H9 (cell line): Measurements from ENCODE around the gene ETV6. TPM values are rescaled to one million over a fixed set of nuclear protein-coding genes. Genes with fewer than 3 reads are reported as not detected.

Experiments
- DNase-seq: peaks from one replicate; pipeline ENCODE4 v3.0.0-alpha.2; 2017
- H2AFZ ChIP-seq: one replicate; pipeline ENCODE4 v1.6.1; 2013; ENCODE audit warnings: mild to moderate bottlenecking, low read length, control low read depth, moderate library complexity
- H2AK5ac ChIP-seq: 2 replicates; pipeline ENCODE4 v1.6.1; 2013; ENCODE audit warnings: low read length, control low read depth, mixed read lengths; ENCODE audit not compliant: insufficient read length
- H2BK120ac ChIP-seq: one replicate; pipeline ENCODE4 v1.6.1; 2013; ENCODE audit warnings: low read depth, mild to moderate bottlenecking, low read length, control low read depth, inconsistent platforms; ENCODE audit not compliant: poor library complexity, severe bottlenecking
- H2BK12ac ChIP-seq: 2 replicates; pipeline ENCODE4 v1.6.1; 2013; ENCODE audit warnings: low read length, control low read depth, mixed read lengths, low read depth; ENCODE audit not compliant: insufficient read length
- H2BK15ac ChIP-seq: 2 replicates; pipeline ENCODE4 v1.6.1; 2013; ENCODE audit warnings: low read depth, low read length, control low read depth
- H2BK20ac ChIP-seq: one replicate; pipeline ENCODE4 v1.6.1; 2013; ENCODE audit warnings: low read depth, mild to moderate bottlenecking, low read length, control low read depth, inconsistent platforms; ENCODE audit not compliant: poor library complexity, severe bottlenecking
- H2BK5ac ChIP-seq: 2 replicates; pipeline ENCODE4 v1.6.1; 2013; ENCODE audit warnings: low read length, control low read depth, mixed read lengths; ENCODE audit not compliant: insufficient read length
- H3K14ac ChIP-seq: 2 replicates; pipeline ENCODE4 v1.6.1; 2013; ENCODE audit warnings: low read length, control low read depth; ENCODE audit not compliant: insufficient read depth
- H3K18ac ChIP-seq: 2 replicates; pipeline ENCODE4 v1.6.1; 2013; ENCODE audit warnings: low read depth, mild to moderate bottlenecking, mixed read lengths, low read length, control low read depth; ENCODE audit not compliant: insufficient read length
- H3K23ac ChIP-seq: 2 replicates; pipeline ENCODE4 v1.6.1; 2013; ENCODE audit warnings: low read length, control low read depth, mixed read lengths, low read depth; ENCODE audit not compliant: insufficient read length
- H3K23me2 ChIP-seq: 2 replicates; pipeline ENCODE4 v1.6.1; 2013; ENCODE audit warnings: low read depth, mild to moderate bottlenecking, mixed read lengths, low read length, control low read depth; ENCODE audit not compliant: insufficient read length, poor library complexity, severe bottlenecking
- H3K27ac ChIP-seq: 2 replicates; pipeline ENCODE4 v1.5.1; 2013; ENCODE audit warnings: low read length, control low read depth, mixed read lengths, low read depth; ENCODE audit not compliant: insufficient read length
- H3K27me3 ChIP-seq: 2 replicates; pipeline ENCODE4 v1.6.1; 2013; ENCODE audit warnings: low read length, control low read depth, inconsistent platforms; ENCODE audit not compliant: insufficient read depth
- H3K4ac ChIP-seq: 2 replicates; pipeline ENCODE4 v1.6.1; 2013; ENCODE audit warnings: low read depth, mild to moderate bottlenecking, control low read depth, inconsistent platforms, low read length, moderate library complexity
- H3K4me1 ChIP-seq: 2 replicates; pipeline ENCODE4 v1.6.1; 2013; ENCODE audit warnings: low read length, control low read depth, inconsistent platforms; ENCODE audit not compliant: insufficient read depth
- H3K4me2 ChIP-seq: 2 replicates; pipeline ENCODE4 v1.6.1; 2013; ENCODE audit warnings: low read length, control low read depth, mixed read lengths; ENCODE audit not compliant: insufficient read length, insufficient read depth
- H3K56ac ChIP-seq: 2 replicates; pipeline ENCODE4 v1.6.1; 2013; ENCODE audit warnings: low read depth, mild to moderate bottlenecking, mixed read lengths, low read length, control low read depth; ENCODE audit not compliant: insufficient read length
- H3K79me1 ChIP-seq: 2 replicates; pipeline ENCODE4 v1.6.1; 2013; ENCODE audit warnings: low read depth, mild to moderate bottlenecking, moderate library complexity, low read length, control low read depth, inconsistent platforms; ENCODE audit not compliant: insufficient read depth, poor library complexity, severe bottlenecking
- H3K79me2 ChIP-seq: 2 replicates; pipeline ENCODE4 v1.6.1; 2013; ENCODE audit warnings: low read length, control low read depth, inconsistent platforms; ENCODE audit not compliant: insufficient read depth
- H3K9ac ChIP-seq: 2 replicates; pipeline ENCODE4 v1.6.1; 2013; ENCODE audit warnings: low read length, control low read depth, mixed read lengths; ENCODE audit not compliant: insufficient read length; ENCODE audit errors: extremely low read depth
- H3K9me3 ChIP-seq: one replicate; pipeline ENCODE4 v1.6.1; 2013; ENCODE audit warnings: low read depth, low read length, inconsistent platforms; ENCODE audit not compliant: control insufficient read depth
- H3T11ph ChIP-seq: one replicate; pipeline ENCODE4 v1.6.1; 2013; ENCODE audit warnings: mild to moderate bottlenecking, low read length, control low read depth, inconsistent platforms
- H4K20me1 ChIP-seq: one replicate; pipeline ENCODE4 v1.6.1; 2013; ENCODE audit not compliant: control insufficient read depth, insufficient read length, insufficient read depth
- H4K5ac ChIP-seq: 2 replicates; pipeline ENCODE4 v1.6.1; 2013; ENCODE audit warnings: low read depth, mild to moderate bottlenecking, mixed read lengths, low read length, control low read depth; ENCODE audit not compliant: insufficient read length
- H4K8ac ChIP-seq: replicated peaks from 2 replicates; pipeline ENCODE4 v1.6.1; 2013; ENCODE audit warnings: low read length, control low read depth, mixed read lengths, low read depth; ENCODE audit not compliant: insufficient read length
- H4K91ac ChIP-seq: 2 replicates; pipeline ENCODE4 v1.6.1; 2013; ENCODE audit warnings: low read depth, mild to moderate bottlenecking, moderate library complexity, mixed read lengths, low read length, control low read depth; ENCODE audit not compliant: insufficient read length
- H3K27ac Mint-ChIP-seq, 3 experiments: 2 replicates in 2 of 3; 3 replicates in 1 of 3; pipeline ENCODE4 v1.8.0; 2020 to 2021; ENCODE audit warnings: mixed read lengths in 3 of 3, mild to moderate bottlenecking in 1 of 3, moderate library complexity in 1 of 3
- H3K27me3 Mint-ChIP-seq: 2 replicates; pipeline ENCODE4 v1.8.0; 2021; ENCODE audit warnings: low read depth, mild to moderate bottlenecking, moderate library complexity, mixed read lengths
- H3K36me3 Mint-ChIP-seq, 3 experiments: 2 replicates in 2 of 3; 3 replicates in 1 of 3; pipeline ENCODE4 v1.8.0; 2020 to 2021; ENCODE audit warnings: low read depth in 3 of 3, mixed read lengths in 3 of 3; ENCODE audit not compliant: insufficient read depth in 1 of 3
- H3K4me1 Mint-ChIP-seq, 2 experiments: 2 replicates each; pipeline ENCODE4 v1.8.0; 2020; ENCODE audit warnings: mixed read lengths in 2 of 2
- H3K4me3 Mint-ChIP-seq, 2 experiments: 2 replicates in 1 of 2; 3 replicates in 1 of 2; pipeline ENCODE4 v1.8.0; 2020 to 2021; ENCODE audit warnings: mild to moderate bottlenecking in 2 of 2, mixed read lengths in 2 of 2, moderate library complexity in 1 of 2
- H3K9me3 Mint-ChIP-seq, 2 experiments: 2 replicates in 1 of 2; 3 replicates in 1 of 2; pipeline ENCODE4 v1.8.0; 2020; ENCODE audit warnings: mild to moderate bottlenecking in 2 of 2, mixed read lengths in 2 of 2, moderate library complexity in 1 of 2
- CTCF ChIP-seq: fragments of 200-600 bp; sonication (generic); conservative IDR thresholded peaks from 3 replicates; pipeline ENCODE4 v1.8.0; 2021; ENCODE audit warnings: antibody characterized with exemption, mild to moderate bottlenecking
- WGBS: extraction: QIAGEN DNeasy Blood & Tissue Kit; methylation state at CpG from one replicate; pipeline ENCODE4 v1.1.7; 2013; ENCODE audit warnings: missing lambda C conversion rate, low lambda C conversion rate, mixed read lengths; ENCODE audit not compliant: insufficient read length; ENCODE audit errors: extremely low coverage; 5-methylcytosine and 5-hydroxymethylcytosine counted together
- total RNA-seq: library from RNA; stranded (reverse); gene quantifications from 2 replicates; pipeline ENCODE4 v1.2.1, GENCODE V29; 2021

ETV6 gene
- total RNA-seq, 1 experiment from 2014 or later: 28.7 TPM

DNA sequence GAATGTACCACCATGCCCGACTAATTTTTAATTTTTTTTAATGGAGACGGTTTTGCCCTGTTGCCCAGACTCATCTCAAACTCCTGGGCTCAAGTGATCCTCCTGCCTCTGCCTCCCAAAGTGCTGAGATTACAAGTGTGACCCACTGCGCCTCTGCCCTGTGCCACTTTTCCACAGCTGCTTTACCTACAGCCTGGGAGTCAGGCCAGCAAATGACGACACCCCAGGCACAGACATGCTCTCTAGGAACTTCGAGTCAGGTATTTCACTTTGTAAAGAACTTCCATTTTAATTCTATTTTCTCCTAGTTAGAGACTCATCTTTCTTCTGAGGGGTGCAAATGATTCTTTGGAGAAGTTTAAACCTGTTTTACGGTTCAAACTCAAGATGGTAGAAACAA, 89.0 kb downstream of the ETV6 start:
- H2AFZ ChIP-seq: no peak overlapping the region
- no CpG with 5 or more reads among the region's 6 CpGs for WGBS
- H3K27me3 ChIP-seq: no peaks in the 10 kb centered on the region
- peaks cover 25 to 31% of the 10 kb centered on the region in 2 experiments for H3K4me1 Mint-ChIP-seq
- H3K14ac ChIP-seq: no peak overlapping the region
- no peaks in the 10 kb centered on the region for H4K20me1 ChIP-seq
- no peak overlapping the region for H4K91ac ChIP-seq
- no peak overlapping the region for H2BK12ac ChIP-seq
- H3K79me2 ChIP-seq: no peaks in the 10 kb centered on the region
- no peak overlapping the region for H2BK15ac ChIP-seq
- H2AK5ac ChIP-seq: no peak overlapping the region
- H3K9ac ChIP-seq: no peak overlapping the region
- H2BK120ac ChIP-seq: no peak overlapping the region
- peaks cover 3% of the 10 kb centered on the region; the same call in 1 of the 2 replicates for H3K4me1 ChIP-seq
- no peak overlapping the region for H4K8ac ChIP-seq
- no peak overlapping the region for H3K27ac ChIP-seq
- H3K79me1 ChIP-seq: no peaks in the 10 kb centered on the region
- no peaks in the 10 kb centered on the region for H3K9me3 Mint-ChIP-seq
- H4K5ac ChIP-seq: no peak overlapping the region
- no peak overlapping the region for H3T11ph ChIP-seq
- no peak overlapping the region for H3K18ac ChIP-seq
- H3K9me3 ChIP-seq: no peaks in the 10 kb centered on the region
- H3K4me3 Mint-ChIP-seq: no peak overlapping the region
- no peaks in the 10 kb centered on the region for H3K36me3 Mint-ChIP-seq
- H3K4me2 ChIP-seq: no peak overlapping the region
- H3K27me3 Mint-ChIP-seq: no peaks in the 10 kb centered on the region
- H2BK5ac ChIP-seq: no peak overlapping the region
- H3K23me2 ChIP-seq: no peaks in the 10 kb centered on the region
- H3K4ac ChIP-seq: no peak overlapping the region
- peak overlapping the region in 1 of 3 experiments; percentile 65; a peak in 1 of 7 replicates for H3K27ac Mint-ChIP-seq
- no peak for DNase-seq
- TF ChIP-seq CTCF: no peak
- H2BK20ac ChIP-seq: no peak overlapping the region
- no peak overlapping the region for H3K23ac ChIP-seq
- H3K56ac ChIP-seq: no peak overlapping the region
